GM10847 (cell line): ENCODE measurements around the gene CCDC148.

Experiments used
- POLR2A ChIP-seq: IDR thresholded peaks from 2 replicates; pipeline ENCODE4 v1.6.1; 2011; ENCODE audit not compliant: insufficient read length; ENCODE audit errors: extremely low read depth

CCDC148 gene

GRCh38 chr2:158456309-158457066 lies at the start of gene CCDC148, which contains the start of gene PKP4:
Gene CCDC148, minus strand, starts transcription at chr2:158456753. Its CDS starts 314 bp downstream, at chr2:158456439.
Gene PKP4, plus strand, starts transcription at chr2:158456952. Its CDS starts 76,233 bp downstream, at chr2:158533185.
- peak; percentile 17 for TF ChIP-seq POLR2A

GRCh38 chr2:158505448-158505934 lies 48.9 kb upstream of the CCDC148 start:
- no peak for TF ChIP-seq POLR2A

GRCh38 chr2:158504088-158504487 lies 47.5 kb upstream of the CCDC148 start:
- TF ChIP-seq POLR2A: no peak

- TF ChIP-seq POLR2A: no peak
Observed at GRCh38 chr2:158502974-158503373, 46.4 kb upstream of the CCDC148 start.

- TF ChIP-seq POLR2A: no peak
Observed at GRCh38 chr2:158501301-158501700, 44.7 kb upstream of the CCDC148 start.

GRCh38 chr2:158500333-158500732 lies 43.8 kb upstream of the CCDC148 start:
- TF ChIP-seq POLR2A: no peak

GRCh38 chr2:158499383-158499782 lies 42.8 kb upstream of the CCDC148 start:
- TF ChIP-seq POLR2A: no peak

GRCh38 chr2:158498749-158499136 lies 42.2 kb upstream of the CCDC148 start:
- TF ChIP-seq POLR2A: no peak

- no peak for TF ChIP-seq POLR2A
Observed at GRCh38 chr2:158498043-158498748, 41.6 kb upstream of the CCDC148 start.

- TF ChIP-seq POLR2A: no peak
Observed at GRCh38 chr2:158497486-158497885, 40.9 kb upstream of the CCDC148 start.

- no peak for TF ChIP-seq POLR2A
Observed at GRCh38 chr2:158496986-158497385, 40.4 kb upstream of the CCDC148 start.

- no peak for TF ChIP-seq POLR2A
Observed at GRCh38 chr2:158495175-158495574, 38.6 kb upstream of the CCDC148 start.

- no peak for TF ChIP-seq POLR2A
Observed at GRCh38 chr2:158493458-158493857, 36.9 kb upstream of the CCDC148 start.

GRCh38 chr2:158491072-158491471 lies 34.5 kb upstream of the CCDC148 start:
- no peak for TF ChIP-seq POLR2A

- TF ChIP-seq POLR2A: no peak
Observed at GRCh38 chr2:158489366-158490112, 33.0 kb upstream of the CCDC148 start.
